ENCODE measurements around the gene GYG1.
A peak's percentile ranks its signal among the peaks of the same experiment; 100 is the strongest.
"Not testable (repeated sequence)": the region's sequence is repeated elsewhere in the genome, so short reads cannot be mapped to it uniquely, and the experiment has no call there.

GYG1 gene

DNA sequence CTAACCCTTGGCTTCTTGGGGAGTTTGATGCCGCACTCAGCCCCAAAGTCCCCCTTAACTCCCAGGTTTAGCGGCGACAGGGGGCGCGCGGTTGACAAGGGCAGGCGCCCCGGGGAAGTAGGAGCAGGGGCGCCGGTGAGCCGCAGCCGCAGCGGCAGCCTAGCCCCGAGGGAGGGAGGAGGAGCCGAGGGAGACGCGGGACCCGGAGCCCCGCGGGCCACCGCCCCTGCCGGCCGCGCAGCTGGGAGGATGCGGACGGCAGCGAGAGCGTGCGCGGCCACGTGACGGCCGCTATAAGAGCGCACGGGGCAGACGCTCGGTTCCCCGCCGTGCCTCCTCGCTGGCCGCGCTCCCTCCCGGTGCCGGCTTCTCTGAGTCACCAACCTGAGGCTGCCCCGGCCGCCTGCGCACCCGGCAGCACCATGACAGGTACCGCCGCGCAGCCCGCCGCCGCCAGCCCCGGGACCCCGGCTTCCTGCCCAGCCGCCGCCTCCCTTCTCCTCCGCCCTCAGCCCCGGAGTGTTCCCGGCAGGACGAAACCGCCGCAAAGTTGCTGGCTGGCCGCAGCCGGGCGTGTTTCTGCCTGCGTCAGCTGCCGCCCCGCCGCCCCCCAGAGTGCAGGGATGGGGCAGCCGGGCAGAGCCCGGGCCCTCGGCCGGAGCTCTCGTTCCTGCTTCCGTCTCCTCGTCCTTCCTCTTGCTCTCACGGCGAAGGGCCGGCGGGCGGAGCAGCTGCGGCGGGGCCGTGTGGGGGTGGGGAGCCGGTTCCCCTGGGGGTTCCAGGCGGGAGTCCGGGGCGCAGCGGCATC, at the start of gene GYG1:
TSS of gene GYG1 (plus strand) at position 322 of the 808 bp plus-strand sequence. CDS start at position 423, 101 bp downstream.
- DNase-seq (ENCODE audit: low spot score): peak; percentile 88

DNA sequence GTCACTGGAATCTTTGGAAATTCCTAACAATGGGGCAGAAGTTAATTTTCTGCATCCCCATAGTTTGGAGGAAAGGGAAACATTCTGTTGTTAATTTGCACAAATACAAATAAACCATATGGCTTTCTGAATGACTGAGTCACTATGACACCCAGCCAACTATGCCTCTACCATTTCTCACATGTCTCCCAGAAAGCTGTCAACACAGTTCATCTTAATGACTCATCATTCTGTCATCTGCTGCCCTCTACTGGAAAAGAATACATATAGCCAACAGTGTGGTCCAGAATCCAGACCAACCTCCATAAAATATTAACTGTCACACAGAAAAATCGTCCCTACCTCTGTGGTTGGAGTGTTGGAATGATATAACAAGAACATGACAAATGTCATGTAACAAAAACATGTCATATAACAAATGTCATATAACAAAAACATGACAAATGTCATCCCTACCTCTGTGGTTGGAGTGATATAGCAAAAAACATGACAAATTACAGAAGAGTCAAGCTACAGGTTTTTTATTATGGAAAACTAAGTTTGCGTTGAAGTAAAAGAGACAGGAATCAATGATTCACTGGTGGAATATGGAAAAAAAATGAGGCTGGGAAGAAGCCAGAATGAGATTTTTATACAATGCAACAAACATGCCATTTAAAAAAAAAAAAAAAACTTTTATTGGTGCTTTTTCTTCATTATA, 47.7 kb upstream of the GYG1 start:
- DNase-seq (ENCODE audit: low spot score): peak; percentile 87

DNA sequence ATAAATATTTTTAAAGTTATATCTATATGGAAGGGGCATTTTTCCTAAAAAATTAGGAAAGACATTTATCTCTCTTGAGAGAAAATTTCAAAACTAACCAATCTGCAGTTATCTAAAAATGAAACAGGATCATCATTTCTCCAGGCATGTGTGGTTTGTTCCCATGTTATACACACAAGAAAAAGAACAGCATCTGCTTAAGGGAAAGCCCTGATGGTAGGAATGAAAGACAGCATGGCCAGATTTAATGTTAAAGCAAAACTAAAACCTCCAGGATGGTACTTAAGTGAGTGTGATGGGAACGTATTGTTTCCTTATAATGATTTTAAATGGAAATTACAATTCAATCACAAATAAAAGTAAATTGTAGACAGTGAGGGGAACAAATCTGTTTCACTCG, 46.2 kb upstream of the GYG1 start:
- no peak for DNase-seq (ENCODE audit: low spot score)

DNA sequence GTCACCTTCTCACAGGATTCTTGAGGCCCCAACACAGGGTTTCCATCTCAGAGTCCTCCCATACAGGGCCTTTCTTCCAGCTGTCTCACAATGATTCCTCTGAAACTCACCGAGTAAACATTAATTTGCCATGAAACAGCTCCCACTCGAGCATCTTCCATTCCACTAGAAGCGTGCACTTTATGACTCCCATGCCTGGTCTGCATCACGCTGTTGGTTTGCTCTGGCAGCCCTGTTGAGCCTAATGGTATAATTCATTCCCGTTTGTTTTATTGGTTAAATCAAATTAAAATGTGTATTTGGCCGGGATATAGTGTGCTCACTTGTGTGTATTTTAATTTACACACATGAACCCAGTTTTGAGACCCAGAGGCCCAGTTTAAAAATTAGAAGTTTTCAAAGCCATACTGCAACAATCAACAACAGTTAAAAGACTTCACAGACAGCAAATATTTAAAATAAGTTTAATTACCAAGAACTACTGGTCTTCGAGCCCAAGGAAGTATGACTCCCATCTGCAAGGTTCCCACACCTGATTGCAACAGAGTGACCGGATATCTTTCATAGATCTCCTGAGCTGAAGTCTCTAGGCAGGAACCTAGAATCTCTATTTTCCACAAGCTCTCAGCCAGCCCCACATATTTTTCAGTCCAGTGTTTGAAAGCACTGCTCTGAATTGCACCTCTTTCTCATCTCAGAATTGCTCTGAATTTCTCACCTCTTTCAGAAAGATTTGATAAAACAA, 42.3 kb upstream of the GYG1 start:
- DNase-seq (ENCODE audit: low spot score): no peak

DNA sequence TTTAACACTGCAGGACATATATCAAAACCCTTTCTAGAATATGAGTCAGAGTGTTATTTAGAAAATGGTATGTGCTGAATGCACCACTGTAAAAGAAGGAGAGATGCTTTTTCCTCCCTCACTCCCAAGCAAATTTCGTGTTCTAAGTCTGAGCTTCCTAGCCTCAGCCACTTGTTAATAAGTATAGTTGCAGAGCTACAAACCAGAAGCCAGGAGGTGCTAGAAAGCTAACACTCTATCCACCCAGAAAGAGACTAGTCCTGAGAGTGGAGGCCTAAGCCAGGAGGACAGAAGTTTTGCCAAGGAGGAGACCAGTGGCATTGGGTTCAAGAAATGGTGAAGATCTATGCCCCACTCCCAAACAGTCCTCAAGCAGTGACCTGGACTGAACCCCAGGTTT, 40.5 kb upstream of the GYG1 start:
- DNase-seq (ENCODE audit: low spot score): peak; percentile 16

DNA sequence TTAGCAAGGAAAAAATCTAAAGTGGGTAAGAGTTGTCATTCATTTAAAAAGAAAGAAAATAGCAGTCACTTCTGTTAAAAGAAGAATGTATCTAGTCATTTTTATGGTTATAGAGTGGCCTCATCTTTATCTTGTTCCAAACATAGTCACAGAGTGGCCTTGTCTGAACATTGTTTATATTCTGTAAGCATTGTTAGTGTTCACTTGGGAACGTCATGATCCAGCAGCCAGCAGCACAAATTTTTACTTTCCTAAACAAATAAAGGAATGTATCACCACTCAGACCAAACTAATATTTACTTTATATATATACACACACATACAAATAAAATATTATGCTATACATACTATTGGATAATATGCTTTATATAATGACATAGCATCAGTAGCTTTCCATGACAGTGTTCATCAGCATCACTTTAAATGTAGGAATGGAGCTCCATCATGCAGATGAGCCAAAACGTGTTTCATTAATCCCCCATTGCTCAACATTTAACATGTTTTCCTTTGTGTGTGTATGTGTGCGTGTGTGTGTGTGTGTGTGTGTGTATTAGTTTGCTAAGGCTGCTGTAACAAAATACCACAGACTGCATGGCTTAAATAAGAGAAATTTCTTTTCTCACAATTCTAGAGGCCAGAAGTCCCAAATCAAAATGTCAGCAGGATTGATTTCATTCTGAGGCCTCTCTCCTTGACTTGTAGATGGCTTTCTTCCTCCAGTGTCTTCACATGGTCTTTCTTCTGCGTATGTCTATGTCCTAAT, 39.6 kb upstream of the GYG1 start:
- no peak for DNase-seq (ENCODE audit: low spot score)

DNA sequence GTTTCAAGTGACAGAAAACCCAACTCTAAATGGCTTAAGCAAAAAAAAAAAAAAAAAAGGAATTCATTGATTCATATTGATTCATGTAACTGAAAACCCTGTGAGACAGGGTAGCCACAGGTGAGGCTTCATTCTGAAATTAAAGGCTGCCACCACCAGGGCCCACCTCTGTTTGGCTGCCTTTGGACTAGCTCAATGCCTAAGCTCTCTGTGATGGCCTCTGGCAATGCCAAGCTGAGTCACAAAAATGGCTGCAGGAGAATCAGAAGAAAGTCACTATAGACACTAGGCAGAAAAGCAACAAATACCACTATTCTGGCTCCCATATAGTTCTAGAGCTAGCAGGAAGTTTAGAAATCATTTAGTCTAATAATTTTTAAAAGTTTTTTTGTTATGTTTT, 38.2 kb upstream of the GYG1 start:
- no peak for DNase-seq (ENCODE audit: low spot score)

DNA sequence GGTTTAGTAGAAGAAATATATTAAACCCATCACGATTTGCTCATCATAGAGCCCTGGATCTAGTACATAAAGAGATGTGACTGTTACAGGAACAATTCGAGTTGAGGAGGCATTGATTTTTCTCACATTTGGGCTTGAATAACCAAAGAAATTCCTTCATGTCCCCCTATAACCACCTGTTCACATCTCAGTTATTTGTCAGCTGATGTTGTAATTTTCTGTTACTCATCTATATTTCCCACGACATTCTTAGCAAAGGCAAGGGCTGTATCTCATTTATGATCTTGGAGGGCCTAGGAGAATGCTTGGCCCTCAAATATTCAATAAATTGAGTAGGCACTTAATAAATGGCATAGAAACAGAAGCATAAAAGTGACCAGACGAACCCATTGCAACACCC, 36.4 kb upstream of the GYG1 start:
- no peak for DNase-seq (ENCODE audit: low spot score)

DNA sequence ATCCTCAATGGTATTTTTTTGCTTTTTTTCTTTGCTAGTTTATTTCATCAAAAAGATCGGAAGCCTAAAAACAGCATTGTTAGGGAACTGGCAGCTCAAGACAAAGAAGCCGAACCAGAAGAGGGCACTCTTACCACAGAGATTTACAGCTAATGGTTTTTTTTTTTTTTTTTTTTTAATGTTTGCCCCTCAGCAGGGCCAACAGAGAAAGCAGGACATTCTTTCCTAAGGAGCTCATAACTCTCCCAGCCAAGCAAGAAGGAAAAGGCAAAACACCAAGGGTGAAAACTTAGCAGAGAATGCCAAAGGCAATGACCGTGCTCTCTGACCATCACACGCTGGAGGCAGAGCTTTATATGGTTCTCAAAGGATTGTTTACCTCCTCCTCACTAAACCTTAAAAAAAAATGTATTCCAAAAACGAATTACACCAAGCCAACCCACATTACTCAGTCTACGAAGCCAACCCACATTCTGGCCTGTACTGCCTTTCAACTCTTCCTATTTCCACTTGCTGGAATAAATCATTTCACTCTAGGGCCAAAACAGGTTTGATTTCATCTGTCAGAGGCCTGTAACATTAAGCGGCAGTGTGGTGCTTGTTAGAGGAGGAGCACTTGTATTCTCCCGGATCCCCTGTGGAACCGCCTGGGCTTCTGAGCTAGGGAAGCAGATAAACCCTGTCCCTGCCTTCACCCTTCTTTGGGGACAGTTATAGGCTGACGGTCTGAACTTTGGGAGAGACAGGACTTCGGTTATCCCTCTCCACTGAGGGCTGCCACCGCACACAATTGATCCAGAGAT, 35.6 kb upstream of the GYG1 start:
- DNase-seq (ENCODE audit: low spot score): peak; percentile 59

DNA sequence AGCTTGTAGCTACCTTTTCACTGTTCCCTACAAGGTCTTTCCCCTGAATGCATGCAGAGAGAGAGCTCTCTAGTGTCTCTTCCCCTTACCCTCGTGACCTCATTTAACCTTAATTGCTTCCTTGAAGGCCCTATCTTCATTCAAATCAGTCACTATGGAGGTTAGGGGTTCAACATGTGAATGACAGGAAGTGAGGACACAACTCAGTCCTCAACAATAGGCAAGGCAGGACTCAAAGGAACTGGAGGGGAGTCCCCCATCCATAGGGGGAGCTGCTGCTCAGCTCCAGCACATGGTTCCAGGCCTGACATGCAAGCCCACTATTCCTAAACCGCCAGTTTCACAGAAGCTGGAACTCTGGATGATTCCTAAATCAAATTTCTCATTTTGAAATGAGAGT, 33.8 kb upstream of the GYG1 start:
- no peak for DNase-seq (ENCODE audit: low spot score)

DNA sequence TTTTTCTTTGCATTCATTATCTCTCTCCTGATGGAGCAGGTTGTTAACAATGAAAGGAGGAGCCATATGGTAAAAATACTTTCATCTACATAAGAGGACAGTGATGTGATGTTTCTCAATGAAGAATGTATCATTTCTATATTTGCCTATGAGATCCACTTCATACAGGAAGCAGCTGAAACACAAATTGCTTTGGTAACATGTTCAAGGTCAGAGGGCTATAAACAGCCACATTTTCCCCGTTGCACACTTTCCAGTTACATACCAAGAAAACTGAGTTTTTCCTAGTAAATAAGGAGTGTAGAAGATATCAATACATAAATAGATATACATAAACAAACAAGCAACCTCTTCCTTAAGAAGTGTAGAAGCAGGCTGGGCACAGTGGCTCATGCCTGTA, 32.6 kb upstream of the GYG1 start:
- DNase-seq (ENCODE audit: low spot score): no peak

DNA sequence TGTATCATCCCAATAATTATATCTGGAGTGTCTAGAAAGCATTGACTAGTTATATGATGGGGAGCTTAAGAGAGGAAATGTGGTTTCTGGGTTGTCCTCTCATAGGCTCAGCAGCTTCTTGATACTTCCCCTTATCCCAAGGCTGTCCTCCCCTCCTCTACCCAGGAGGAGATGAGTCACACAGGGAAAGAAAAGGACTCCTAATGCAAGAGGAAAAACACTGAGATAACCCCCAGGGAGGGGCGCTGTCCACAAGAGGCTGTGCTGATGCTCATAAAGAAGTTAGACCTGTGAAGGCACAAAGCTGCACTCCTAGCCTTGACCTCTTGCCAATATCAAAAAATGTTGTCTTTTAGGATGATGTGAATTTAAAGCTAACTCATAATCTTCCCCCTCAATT, 28.8 kb upstream of the GYG1 start:
- peak; percentile 20 for DNase-seq (ENCODE audit: low spot score)

DNA sequence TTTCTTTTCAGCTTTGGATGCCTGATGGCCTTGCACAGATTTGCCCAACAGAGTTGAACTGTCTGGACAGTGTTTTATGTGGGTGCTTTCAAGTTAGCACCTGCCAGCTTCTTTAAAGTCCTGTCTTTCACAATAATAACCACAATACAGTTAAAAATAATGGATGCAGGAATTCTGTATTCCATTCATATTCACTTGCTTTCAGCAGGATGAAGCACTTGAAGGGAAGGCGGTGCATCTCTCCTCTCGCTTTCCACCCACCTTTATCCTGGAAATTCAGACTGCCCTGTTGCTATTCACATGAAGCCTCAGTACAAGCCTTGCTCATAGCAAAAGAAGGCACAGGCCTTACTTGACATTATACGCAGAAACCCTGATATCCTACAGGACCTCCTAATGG, 26.5 kb upstream of the GYG1 start:
- DNase-seq (ENCODE audit: low spot score): peak; percentile 20

DNA sequence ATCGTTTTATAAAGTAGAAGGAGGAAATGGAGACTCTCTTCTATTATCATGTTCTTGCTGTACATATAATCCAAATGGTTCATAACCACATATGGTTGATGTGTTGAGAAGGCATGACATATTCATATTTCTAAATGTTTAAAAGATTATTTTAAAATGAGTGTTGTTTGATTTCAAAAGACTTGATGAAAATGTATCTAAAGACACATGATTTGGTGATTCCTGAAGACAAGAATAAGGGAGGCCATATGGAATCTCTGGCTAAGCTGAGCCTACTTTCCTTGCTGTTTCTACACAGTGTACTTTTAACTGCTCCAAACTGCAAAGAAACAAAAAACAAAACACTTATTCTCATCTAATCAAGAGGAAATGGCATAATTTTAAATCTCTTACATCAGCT, 23.0 kb upstream of the GYG1 start:
- no peak for DNase-seq (ENCODE audit: low spot score)

DNA sequence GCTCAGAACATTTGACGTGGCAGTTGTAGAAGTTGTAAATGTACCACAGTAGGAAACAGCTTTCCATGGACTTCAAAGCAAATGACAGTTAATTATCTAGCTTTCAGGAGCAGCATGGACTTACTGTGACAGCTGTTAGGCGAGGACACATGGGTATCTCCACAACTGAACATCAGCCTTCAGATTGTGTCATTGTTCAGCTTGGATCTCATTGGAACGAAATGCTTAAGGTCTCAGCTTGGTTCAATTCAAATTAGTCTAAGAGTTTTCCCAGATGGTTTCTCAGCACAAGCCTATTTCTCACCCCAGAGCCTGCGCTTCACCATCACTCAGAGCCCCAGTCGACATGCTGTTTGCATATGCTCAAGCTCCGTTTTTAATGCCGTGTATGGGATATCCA, 21.1 kb upstream of the GYG1 start:
- DNase-seq (ENCODE audit: low spot score): peak; percentile 22

DNA sequence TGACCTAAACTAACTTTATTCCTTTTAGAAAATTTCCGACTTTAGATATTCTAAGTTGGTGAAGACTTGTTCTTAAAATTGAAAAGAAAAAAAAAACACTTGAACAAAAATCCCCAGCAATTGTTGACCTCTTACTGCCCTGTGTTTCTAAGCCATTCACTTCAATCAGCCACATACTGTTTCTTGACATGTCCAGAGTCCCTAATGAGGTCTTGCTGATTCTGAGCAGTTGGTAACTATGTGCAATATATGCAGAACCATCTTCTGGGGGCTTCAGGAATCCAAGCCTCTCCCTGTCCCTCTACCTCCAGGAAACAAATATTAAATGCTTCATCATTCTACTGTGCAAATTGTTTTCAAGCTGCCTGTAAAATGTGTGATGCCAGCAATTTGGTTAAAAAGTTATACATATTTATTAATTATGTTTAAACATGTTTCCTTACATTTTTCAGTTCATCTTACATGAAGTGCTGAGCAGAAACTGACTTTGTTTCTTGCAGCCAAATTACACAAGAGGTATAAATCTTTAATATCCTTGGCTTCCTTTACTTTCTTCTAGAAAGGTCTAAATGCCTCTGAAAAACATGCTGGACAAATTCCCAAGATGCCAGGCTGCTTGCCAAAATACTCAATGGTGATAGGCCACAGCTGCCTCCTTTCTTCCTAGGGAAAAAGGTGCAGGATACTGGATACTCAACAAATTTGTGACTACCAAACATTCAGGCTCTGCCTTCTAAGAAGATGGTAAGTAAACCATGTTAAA, 19.8 kb upstream of the GYG1 start:
- DNase-seq (ENCODE audit: low spot score): no peak

DNA sequence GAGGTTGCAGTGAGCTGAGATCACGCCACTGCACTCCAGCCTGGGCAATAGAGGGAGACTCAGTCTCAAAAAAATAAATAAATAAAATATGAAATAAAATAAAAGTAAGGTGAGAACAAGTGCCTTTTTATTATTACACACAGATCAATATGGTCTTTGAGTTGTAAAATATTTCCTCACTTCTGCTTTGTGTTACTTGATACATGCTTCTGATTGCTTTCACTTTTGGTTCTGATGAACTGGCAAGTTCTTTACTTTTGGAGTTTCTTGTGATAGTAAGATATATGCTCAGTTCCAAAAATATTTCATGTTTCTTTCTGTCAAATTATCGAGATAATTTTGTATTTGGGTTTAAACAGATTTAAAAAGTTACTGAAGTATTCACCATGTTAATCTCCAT, 16.6 kb upstream of the GYG1 start:
- no peak for DNase-seq (ENCODE audit: low spot score)

DNA sequence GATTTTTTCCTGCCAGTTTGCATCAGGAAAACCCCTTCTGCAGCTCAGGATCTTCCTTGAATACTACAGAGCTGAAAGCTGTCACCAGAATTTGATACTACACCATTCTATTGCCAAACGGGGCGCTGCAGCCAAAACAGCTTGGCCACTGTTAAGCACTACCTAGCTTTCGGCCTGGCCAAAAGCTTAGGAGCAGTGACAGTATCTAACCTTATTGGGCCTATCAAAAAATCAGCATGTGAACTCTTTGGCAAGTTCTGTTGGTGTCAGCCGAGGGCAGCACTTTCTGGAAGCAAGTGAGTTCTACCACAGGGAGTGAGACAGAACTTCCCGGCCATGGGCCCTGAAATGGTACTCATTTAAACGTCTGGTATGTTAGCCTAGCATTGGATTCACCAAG, 16.1 kb upstream of the GYG1 start:
- no peak for DNase-seq (ENCODE audit: low spot score)

DNA sequence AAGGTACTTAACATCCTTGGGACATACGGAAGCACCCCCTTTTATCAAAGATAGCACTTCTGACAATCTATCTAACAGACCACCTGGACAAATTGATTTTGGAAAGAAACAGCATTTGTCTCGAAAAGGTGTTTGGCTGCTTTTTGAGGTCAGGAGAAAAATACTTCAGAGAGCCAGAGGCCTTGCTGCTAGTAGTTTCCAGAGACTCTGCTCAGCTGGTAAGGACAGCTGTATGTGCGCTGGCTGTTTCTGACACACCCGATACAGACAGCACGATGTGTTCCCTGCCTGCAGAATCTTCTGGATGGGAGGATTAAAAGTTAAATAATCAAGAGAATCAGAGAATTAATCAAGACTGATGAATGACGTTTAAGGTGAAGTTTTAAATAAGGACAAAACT, 15.6 kb upstream of the GYG1 start:
- no peak for DNase-seq (ENCODE audit: low spot score)

DNA sequence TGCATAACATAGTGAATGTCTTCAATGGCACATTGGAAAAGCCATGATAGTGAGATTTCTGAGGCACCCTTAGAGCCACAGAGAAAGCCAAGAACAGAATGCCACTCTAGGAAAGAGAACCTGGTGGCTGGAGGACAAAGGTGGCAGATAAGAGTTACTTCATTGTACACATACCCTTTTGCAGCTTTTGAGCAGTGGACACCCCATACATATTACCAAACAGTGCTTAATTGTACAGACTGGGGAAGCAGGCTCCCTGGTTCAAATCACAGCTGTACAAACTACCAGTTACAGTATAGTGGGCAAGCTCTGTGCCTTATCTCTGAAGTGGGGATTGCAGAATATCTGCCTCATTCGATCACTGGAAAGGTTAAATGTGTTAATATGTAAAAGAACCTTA, 10.1 kb upstream of the GYG1 start:
- no peak for DNase-seq (ENCODE audit: low spot score)

DNA sequence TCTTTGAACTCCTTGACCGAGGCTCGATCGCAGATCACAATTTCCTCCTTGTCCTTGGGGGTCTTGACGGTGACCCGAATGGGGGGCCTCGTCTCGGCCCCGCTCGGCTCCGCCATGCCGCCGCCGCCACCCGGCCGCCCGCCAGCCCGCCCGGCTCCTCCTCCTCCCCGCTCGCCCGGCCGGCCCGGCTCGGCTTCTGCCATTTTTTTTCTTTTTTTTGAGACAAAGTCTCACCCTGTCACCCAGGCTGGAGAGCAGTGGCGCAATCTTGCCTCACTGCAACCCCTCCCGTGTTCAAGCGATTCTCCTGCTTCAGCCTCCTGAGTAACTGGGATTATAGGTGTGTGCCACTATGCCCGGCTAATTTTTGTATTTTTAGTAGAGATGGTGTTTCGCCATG, 3.8 kb upstream of the GYG1 start:
- DNase-seq (ENCODE audit: low spot score): not testable (repeated sequence)
